CD4-positive, alpha-beta T cell treated with Interleukin-1 beta for 1 hour (primary cell): ENCODE measurements around the gene PPFIA1.
"Not testable (repeated sequence)": the region's sequence is repeated elsewhere in the genome, so short reads cannot be mapped to it uniquely, and the experiment has no call there.

ENCODE experiments used
- DNase-seq, 2 donors: peaks; one replicate each; pipeline ENCODE4 v3.0.0-alpha.2; 2020 to 2022

PPFIA1 gene

GRCh38 chr11:70252844-70253243 is 17.6 kb upstream of the PPFIA1 start:
- peak in 1 of 2 donors; percentile 4 for DNase-seq

- DNase-seq: no peak
Measured at GRCh38 chr11:70255477-70256116, 14.9 kb upstream of the PPFIA1 start.

- not testable (repeated sequence) for DNase-seq
Measured at GRCh38 chr11:70259077-70259476, 11.4 kb upstream of the PPFIA1 start.

- no peak for DNase-seq
Measured at GRCh38 chr11:70262951-70263350, 7.5 kb upstream of the PPFIA1 start.

- no peak for DNase-seq
Measured at GRCh38 chr11:70263363-70263762, 7.1 kb upstream of the PPFIA1 start.

GRCh38 chr11:70265341-70265740 is 5.1 kb upstream of the PPFIA1 start:
- DNase-seq: no peak

GRCh38 chr11:70267405-70267950 is 3.0 kb upstream of the PPFIA1 start:
- no peak for DNase-seq

- no peak for DNase-seq
Measured at GRCh38 chr11:70268526-70268925, 2.0 kb upstream of the PPFIA1 start.

GRCh38 chr11:70270877-70271648 is 573 bp downstream of the PPFIA1 start:
- peak; percentile 55 to 58 for DNase-seq

GRCh38 chr11:70271649-70271953 is 1.1 kb downstream of the PPFIA1 start:
- DNase-seq: no peak

- DNase-seq: no peak
Measured at GRCh38 chr11:70272009-70272408, 1.5 kb downstream of the PPFIA1 start.

- DNase-seq: no peak
Measured at GRCh38 chr11:70278994-70279393, 8.5 kb downstream of the PPFIA1 start.

- DNase-seq: no peak
Measured at GRCh38 chr11:70281156-70281609, 10.7 kb downstream of the PPFIA1 start.

GRCh38 chr11:70282012-70282411 is 11.5 kb downstream of the PPFIA1 start:
- DNase-seq: no peak

- no peak for DNase-seq
Measured at GRCh38 chr11:70288721-70289120, 18.2 kb downstream of the PPFIA1 start.

GRCh38 chr11:70289582-70289981 is 19.1 kb downstream of the PPFIA1 start:
- DNase-seq: no peak

GRCh38 chr11:70290361-70291065 is 20.0 kb downstream of the PPFIA1 start:
- DNase-seq: no peak

GRCh38 chr11:70292166-70292565 is 21.7 kb downstream of the PPFIA1 start:
- no peak for DNase-seq

GRCh38 chr11:70292863-70293262 is 22.4 kb downstream of the PPFIA1 start:
- no peak for DNase-seq

GRCh38 chr11:70295166-70295565 is 24.7 kb downstream of the PPFIA1 start:
- not testable (repeated sequence) for DNase-seq

- no peak for DNase-seq
Measured at GRCh38 chr11:70296681-70297080, 26.2 kb downstream of the PPFIA1 start.

GRCh38 chr11:70297341-70297740 is 26.9 kb downstream of the PPFIA1 start:
- no peak for DNase-seq

- no peak for DNase-seq
Measured at GRCh38 chr11:70298243-70298915, 27.9 kb downstream of the PPFIA1 start.
